HG02840 (cell line): ENCODE measurements around the gene SYN1.

ENCODE experiments used
- ATAC-seq: cut with Tn5 transposase; IDR thresholded peaks from one replicate; pipeline ENCODE4 v1.9.1; 2021; ENCODE audit warnings: mild to moderate bottlenecking, moderate library complexity, moderate number of reproducible peaks; ENCODE audit not compliant: unreplicated experiment, low FRiP score

The SYN1 gene

GRCh38 chrX:47634871-47635575, 15.4 kb upstream of the SYN1 start:
- ATAC-seq: no peak

GRCh38 chrX:47633689-47634590, 14.3 kb upstream of the SYN1 start:
- no peak for ATAC-seq

GRCh38 chrX:47632666-47633065, 13.0 kb upstream of the SYN1 start:
- no peak for ATAC-seq

GRCh38 chrX:47631676-47632075, 12.0 kb upstream of the SYN1 start:
- no peak for ATAC-seq

GRCh38 chrX:47629419-47630200, 10.0 kb upstream of the SYN1 start, which contains the start of gene CFP:
TSS of gene CFP (minus strand) at chrX:47629930. CDS start at chrX:47629844, 86 bp downstream.
- ATAC-seq: no peak

GRCh38 chrX:47628982-47629381, 9.3 kb upstream of the SYN1 start:
- ATAC-seq: no peak

GRCh38 chrX:47625365-47625764, 5.7 kb upstream of the SYN1 start:
- no peak for ATAC-seq

- no peak for ATAC-seq
Measured at GRCh38 chrX:47623540-47624027, 3.9 kb upstream of the SYN1 start.

GRCh38 chrX:47621851-47622250, 2.2 kb upstream of the SYN1 start:
- ATAC-seq: no peak

- ATAC-seq: no peak
Measured at GRCh38 chrX:47620303-47620685, 637 bp upstream of the SYN1 start.

- no peak for ATAC-seq
Measured at GRCh38 chrX:47618923-47619485, 653 bp downstream of the SYN1 start.

GRCh38 chrX:47614618-47615017, 5.0 kb downstream of the SYN1 start:
- ATAC-seq: no peak

- no peak for ATAC-seq
Measured at GRCh38 chrX:47613082-47613481, 6.6 kb downstream of the SYN1 start.

- no peak for ATAC-seq
Measured at GRCh38 chrX:47612418-47612817, 7.2 kb downstream of the SYN1 start.

GRCh38 chrX:47611926-47612325, 7.7 kb downstream of the SYN1 start:
- no peak for ATAC-seq

GRCh38 chrX:47611489-47611888, 8.2 kb downstream of the SYN1 start:
- no peak for ATAC-seq

GRCh38 chrX:47610511-47610910, 9.1 kb downstream of the SYN1 start:
- no peak for ATAC-seq

GRCh38 chrX:47608130-47608810, 11.4 kb downstream of the SYN1 start:
- no peak for ATAC-seq

GRCh38 chrX:47607091-47607490, 12.6 kb downstream of the SYN1 start:
- no peak for ATAC-seq

GRCh38 chrX:47605024-47605423, 14.6 kb downstream of the SYN1 start:
- no peak for ATAC-seq
